Stomach (tissue), 4 donors: ENCODE data around the gene EIF2B5.

Source experiments
- POLR2AphosphoS5 ChIP-seq, 3 donors: sonication (generic); formaldehyde crosslinking; IDR thresholded peaks; one replicate each; pipeline ENCODE4 v1.6.1; 2016; ENCODE audit warnings: antibody characterized with exemption in 3 of 3
- TF ChIP-seq, protein P1 (sequence below), 7 experiments: fragments of 450-650 bp in 4 of 7; fragments of 200-600 bp in 3 of 7; sonication (generic) in 3 of 7; IDR thresholded peaks; one replicate each; pipeline ENCODE4 v1.5.1; 2016 to 2019; ENCODE audit warnings: antibody characterized with exemption in 7 of 7, control low read depth in 2 of 7, mild to moderate bottlenecking in 1 of 7

DNA sequence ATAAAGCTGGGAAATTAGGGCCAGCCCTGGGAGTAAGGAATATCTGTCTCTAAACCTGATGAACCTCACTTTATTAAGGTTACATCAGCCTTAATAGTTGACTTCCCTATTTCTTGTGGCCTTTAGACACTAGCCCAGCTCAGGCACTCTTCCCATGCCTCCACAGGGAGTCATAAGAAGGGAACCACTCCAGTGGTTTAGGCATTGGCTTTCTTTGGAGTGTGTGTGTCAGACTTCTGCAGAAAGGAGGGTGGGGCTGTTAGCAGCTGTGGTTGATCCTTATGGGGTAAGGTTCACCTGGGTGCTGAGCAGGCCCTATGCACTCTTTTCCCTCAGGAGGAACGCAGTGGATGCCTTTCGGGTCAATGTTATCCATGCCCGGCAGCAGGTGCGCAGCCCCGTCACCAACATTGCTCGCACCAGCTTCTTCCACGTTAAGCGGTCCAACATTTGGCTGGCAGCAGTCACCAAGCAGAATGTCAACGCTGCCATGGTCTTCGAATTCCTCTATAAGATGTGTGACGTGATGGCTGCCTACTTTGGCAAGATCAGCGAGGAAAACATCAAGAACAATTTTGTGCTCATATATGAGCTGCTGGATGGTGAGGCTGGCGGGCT lies 43.5 kb downstream of the EIF2B5 start:
- TF ChIP-seq, protein P1, sequence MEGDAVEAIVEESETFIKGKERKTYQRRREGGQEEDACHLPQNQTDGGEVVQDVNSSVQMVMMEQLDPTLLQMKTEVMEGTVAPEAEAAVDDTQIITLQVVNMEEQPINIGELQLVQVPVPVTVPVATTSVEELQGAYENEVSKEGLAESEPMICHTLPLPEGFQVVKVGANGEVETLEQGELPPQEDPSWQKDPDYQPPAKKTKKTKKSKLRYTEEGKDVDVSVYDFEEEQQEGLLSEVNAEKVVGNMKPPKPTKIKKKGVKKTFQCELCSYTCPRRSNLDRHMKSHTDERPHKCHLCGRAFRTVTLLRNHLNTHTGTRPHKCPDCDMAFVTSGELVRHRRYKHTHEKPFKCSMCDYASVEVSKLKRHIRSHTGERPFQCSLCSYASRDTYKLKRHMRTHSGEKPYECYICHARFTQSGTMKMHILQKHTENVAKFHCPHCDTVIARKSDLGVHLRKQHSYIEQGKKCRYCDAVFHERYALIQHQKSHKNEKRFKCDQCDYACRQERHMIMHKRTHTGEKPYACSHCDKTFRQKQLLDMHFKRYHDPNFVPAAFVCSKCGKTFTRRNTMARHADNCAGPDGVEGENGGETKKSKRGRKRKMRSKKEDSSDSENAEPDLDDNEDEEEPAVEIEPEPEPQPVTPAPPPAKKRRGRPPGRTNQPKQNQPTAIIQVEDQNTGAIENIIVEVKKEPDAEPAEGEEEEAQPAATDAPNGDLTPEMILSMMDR (IDR thresholded peaks at IDR 0.05): no peak
- no peak for TF ChIP-seq POLR2AphosphoS5 (IDR thresholded peaks at IDR 0.05)
